ENCODE results near the gene FOXJ1. TPM values are rescaled to one million over a fixed set of nuclear protein-coding genes. Genes with fewer than 3 reads are reported as not detected.

FOXJ1 gene
- total RNA-seq, 6 experiments from 2014 or later = not detected

- no peak overlapping the region for H3K4me3 Mint-ChIP-seq
- no peaks in the 10 kb centered on the region for H3K4me1 Mint-ChIP-seq (ENCODE audit: low read depth)
- TF ChIP-seq CTCF (IDR thresholded peaks at IDR 0.05) = no peak
- no peaks in the 10 kb centered on the region for H3K36me3 Mint-ChIP-seq (ENCODE audit: low read depth)
- no peak overlapping the region for H3K27ac Mint-ChIP-seq
- DNase-seq = no peak
- peaks cover 35% of the 10 kb centered on the region for H3K27me3 Mint-ChIP-seq (ENCODE audit: insufficient read depth)
- no peaks in the 10 kb centered on the region for H3K9me3 Mint-ChIP-seq
These were observed 5.9 kb downstream of the FOXJ1 start for GRCh38 chr17:76134911-76135809.

- H3K9me3 Mint-ChIP-seq = no peaks in the 10 kb centered on the region
- peaks cover 27% of the 10 kb centered on the region for H3K27me3 Mint-ChIP-seq (ENCODE audit: insufficient read depth)
- no peaks in the 10 kb centered on the region for H3K36me3 Mint-ChIP-seq (ENCODE audit: low read depth)
- TF ChIP-seq CTCF (IDR thresholded peaks at IDR 0.05) = no peak
- DNase-seq = no peak
- no peaks in the 10 kb centered on the region for H3K4me1 Mint-ChIP-seq (ENCODE audit: low read depth)
- no peak overlapping the region for H3K27ac Mint-ChIP-seq
- no peak overlapping the region for H3K4me3 Mint-ChIP-seq
These were observed 8.3 kb downstream of the FOXJ1 start for GRCh38 chr17:76132574-76133338.

GRCh38 chr17:76131692-76132573, 9.1 kb downstream of the FOXJ1 start:
- Mint-ChIP-seq H3K4me3 (no peak overlapping the region), H3K27ac (no peak overlapping the region)
- TF ChIP-seq CTCF (IDR thresholded peaks at IDR 0.05) = no peak

GRCh38 chr17:76131051-76131691, 9.9 kb downstream of the FOXJ1 start:
- no peak overlapping the region for H3K27ac Mint-ChIP-seq
- no peak for DNase-seq

More at GRCh38 chr17:76131692-76132573, 9.1 kb downstream of the FOXJ1 start:
- DNase-seq = no peak
- Mint-ChIP-seq H3K36me3 (ENCODE audit: low read depth) (no peaks in the 10 kb centered on the region), H3K4me1 (ENCODE audit: low read depth) (no peaks in the 10 kb centered on the region), H3K27me3 (ENCODE audit: insufficient read depth) (peaks cover 30% of the 10 kb centered on the region), H3K9me3 (no peaks in the 10 kb centered on the region)

More at GRCh38 chr17:76131051-76131691, 9.9 kb downstream of the FOXJ1 start:
- no peaks in the 10 kb centered on the region for H3K36me3 Mint-ChIP-seq (ENCODE audit: low read depth)
- H3K4me1 Mint-ChIP-seq (ENCODE audit: low read depth) = no peaks in the 10 kb centered on the region
- no peak overlapping the region for H3K4me3 Mint-ChIP-seq
- H3K27me3 Mint-ChIP-seq (ENCODE audit: insufficient read depth) = peaks cover 26% of the 10 kb centered on the region
- H3K9me3 Mint-ChIP-seq = no peaks in the 10 kb centered on the region
- no peak for TF ChIP-seq CTCF (IDR thresholded peaks at IDR 0.05)

Data from HFFc6 (cell line).